ENCODE measurements around the gene ADCY2. TPM values are rescaled to one million over a fixed set of nuclear protein-coding genes. Genes with fewer than 3 reads are reported as not detected.

The ADCY2 gene
- total RNA-seq, 4 donors from 2014 or later: 5.7 to 18.5 (median 7.8) TPM

GRCh38 chr5:7541898-7542297 lies 146.0 kb downstream of the ADCY2 start:
- no peak for TF ChIP-seq CTCF (IDR thresholded peaks at IDR 0.05; ENCODE audit: low read depth)

- no peak for TF ChIP-seq CTCF (IDR thresholded peaks at IDR 0.05; ENCODE audit: low read depth)
These were observed 150.6 kb downstream of the ADCY2 start for GRCh38 chr5:7546555-7546954.

GRCh38 chr5:7548596-7548995 lies 152.7 kb downstream of the ADCY2 start:
- no peak for TF ChIP-seq CTCF (IDR thresholded peaks at IDR 0.05; ENCODE audit: low read depth)

- no peak for TF ChIP-seq CTCF (IDR thresholded peaks at IDR 0.05; ENCODE audit: low read depth)
These were observed 169.6 kb downstream of the ADCY2 start for GRCh38 chr5:7565559-7565958.

GRCh38 chr5:7576023-7576715 lies 180.2 kb downstream of the ADCY2 start:
- no peak for TF ChIP-seq CTCF (IDR thresholded peaks at IDR 0.05; ENCODE audit: low read depth)

- TF ChIP-seq CTCF (IDR thresholded peaks at IDR 0.05; ENCODE audit: low read depth): no peak
These were observed 181.4 kb downstream of the ADCY2 start for GRCh38 chr5:7577381-7577780.

GRCh38 chr5:7578071-7578470 lies 182.1 kb downstream of the ADCY2 start:
- no peak for TF ChIP-seq CTCF (IDR thresholded peaks at IDR 0.05; ENCODE audit: low read depth)
